Stimulated activated CD8-positive, alpha-beta memory T cell treated with anti-CD3 and anti-CD28 coated beads, Interleukin-15, amount 100 ng/mL, for 24 hours (primary cell): ENCODE data around the gene TEFM.
"Not testable (repeated sequence)": the region's sequence is repeated elsewhere in the genome, so short reads cannot be mapped to it uniquely, and the experiment has no call there.

Experiments
- DNase-seq: peaks from one replicate; pipeline ENCODE4 v3.0.0-alpha.2; 2020; ENCODE audit warnings: low read depth

TEFM gene

DNA sequence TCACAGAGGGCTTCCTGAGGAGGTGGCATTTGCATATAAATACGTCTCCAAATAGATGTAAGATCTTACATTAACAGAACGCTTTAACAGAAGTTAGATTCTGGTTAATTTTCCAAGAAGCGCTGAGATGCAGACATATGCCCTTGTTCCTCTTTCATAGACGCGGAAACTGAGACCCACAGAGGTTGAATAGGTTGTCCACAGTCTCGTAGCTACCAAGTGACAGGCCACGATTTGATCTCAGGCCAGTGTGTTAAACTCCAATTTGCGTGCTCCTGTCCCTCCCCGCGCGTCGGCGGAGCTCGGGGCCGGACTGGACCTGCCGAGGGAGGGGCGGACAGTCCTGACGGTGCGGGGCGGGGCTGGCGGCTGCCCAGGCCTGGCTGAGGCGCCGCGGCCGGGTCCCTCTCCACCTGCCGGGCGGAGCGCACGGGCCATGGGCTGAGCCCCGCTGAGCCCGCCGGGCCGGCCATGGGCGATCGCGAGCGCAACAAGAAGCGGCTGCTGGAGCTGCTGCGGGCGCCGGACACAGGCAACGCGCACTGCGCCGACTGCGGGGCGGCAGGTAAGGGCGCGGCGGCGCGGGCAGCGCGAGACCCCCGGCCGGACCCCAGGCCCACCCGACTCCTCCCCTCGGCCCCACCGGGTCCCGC, 15.6 kb upstream of the TEFM start, which contains the start of gene ADAP2:
Gene ADAP2, plus strand, starts transcription at position 402 of the 653 bp plus-strand sequence. Its CDS starts 70 bp downstream, at position 472.
- no peak for DNase-seq

DNA sequence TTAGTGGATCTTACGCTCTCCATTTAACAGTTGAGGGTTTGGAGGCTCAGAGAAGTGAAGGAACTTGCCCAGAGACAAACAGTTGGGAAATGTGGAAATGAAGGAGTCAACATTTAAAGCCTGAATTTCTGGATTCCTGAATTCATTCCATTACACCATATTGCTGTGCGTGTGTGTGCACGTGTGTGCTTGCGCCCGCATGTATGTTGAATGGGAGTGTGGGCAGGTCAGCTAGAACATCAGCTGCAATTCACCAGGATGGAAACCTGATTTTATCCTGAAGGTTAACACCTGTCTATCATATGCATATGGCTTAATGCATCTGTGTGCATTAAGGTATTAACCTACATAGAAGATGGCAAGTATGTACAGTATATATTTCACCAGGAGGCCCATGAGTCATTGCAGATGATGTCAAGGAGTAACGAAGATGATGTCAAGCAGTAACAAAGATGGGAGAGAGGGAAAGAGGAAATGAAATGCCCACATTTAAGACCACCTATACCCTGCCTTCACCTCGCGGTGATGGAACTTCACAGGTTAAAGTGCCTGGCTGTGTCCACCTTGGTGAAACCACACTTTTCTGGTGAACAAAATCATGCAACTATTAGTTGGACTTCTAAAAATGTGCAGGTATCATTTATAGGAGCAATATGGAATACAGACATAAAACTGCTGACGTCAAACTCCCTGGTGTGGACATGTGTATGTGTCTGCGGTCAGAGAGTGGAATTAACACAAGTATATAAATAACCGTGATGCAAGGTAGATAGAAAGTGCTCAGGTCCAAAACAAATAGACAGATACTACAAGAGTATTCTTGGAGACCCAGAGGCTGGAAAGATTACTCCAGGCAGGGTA, 14.9 kb upstream of the TEFM start:
- no peak for DNase-seq

- no peak for DNase-seq
These were observed 14.2 kb upstream of the TEFM start for GRCh38 chr17:30920282-30920681.

- DNase-seq, result no peak
These were observed 11.0 kb upstream of the TEFM start for GRCh38 chr17:30917050-30917449.

DNA sequence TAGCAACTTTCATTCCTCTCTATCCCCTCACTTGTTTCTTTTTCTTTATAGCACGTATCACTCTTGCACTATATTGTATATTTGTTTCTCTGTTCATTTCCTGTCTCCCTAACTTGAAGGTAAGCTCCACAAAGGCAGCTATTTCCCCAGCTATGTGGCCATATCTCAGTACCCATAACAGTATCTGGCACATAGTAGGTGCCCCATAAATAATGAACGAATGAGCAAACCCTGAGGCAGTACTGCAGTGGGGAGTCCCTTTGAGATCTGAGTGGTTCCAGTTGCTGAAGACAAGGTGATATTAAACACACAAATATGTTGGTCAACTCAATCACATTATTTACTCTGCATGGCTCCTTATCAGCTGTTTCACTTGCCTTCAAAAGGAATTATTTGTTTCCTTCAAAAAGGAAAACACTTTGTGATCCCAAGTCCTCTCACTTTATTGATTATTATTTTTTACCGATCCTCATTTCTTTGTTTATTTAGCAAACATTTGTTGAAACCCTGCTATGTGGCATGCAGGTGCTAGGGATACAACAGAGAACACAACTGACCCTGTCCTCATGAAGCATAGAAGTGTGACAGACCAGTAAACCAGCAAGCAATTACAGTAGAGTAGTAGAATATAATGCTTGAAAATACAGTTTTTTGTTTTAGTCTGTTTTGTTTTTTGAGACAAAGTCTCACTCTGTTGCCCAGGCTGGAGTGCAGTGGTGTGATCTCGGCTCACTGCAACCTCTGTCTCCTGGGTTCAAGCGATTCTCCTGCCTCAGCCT, 10.0 kb upstream of the TEFM start:
- no peak for DNase-seq

GRCh38 chr17:30913955-30914354, 7.9 kb upstream of the TEFM start:
- no peak for DNase-seq

DNA sequence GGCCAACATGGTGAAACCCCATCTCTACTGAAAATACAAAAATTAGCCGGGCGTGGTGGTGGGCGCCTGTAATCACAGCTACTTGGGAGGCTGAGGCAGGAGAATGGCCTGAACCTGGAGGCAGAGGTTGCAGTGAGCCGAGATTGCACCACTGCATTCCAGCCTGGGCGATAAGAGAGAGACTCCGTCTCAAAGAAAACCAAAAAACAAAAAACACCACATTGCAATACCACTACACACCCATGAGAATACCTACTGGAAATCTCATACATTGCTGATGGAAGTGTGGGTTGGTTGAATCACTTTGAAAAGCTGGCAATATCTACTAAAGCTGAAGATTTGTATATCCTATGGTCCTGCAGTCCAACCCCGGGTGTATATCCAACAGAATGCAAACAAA, 4.1 kb upstream of the TEFM start:
- not testable (repeated sequence) for DNase-seq

GRCh38 chr17:30908717-30909420, 2.8 kb upstream of the TEFM start:
- no peak for DNase-seq

DNA sequence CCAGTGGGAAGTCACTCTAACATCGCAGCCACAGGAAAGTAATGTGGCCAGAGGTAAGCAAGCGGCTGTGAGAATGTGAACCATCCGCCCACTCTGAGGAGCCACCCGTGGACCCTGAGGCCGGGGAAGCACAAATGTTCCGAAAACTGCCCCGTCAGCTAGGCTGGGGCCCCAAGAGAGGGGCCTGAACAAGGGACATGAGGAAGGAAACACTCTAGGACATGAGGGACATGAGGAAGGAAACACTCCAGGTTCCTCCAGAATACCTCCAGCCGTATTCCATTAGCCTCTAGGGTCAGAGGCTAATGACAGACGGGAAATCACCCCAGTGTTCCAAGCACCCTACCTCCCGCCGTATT, 317 bp downstream of the TEFM start:
- DNase-seq, result no peak

- no peak for DNase-seq
These were observed 8.7 kb downstream of the TEFM start for GRCh38 chr17:30897311-30897710.

DNA sequence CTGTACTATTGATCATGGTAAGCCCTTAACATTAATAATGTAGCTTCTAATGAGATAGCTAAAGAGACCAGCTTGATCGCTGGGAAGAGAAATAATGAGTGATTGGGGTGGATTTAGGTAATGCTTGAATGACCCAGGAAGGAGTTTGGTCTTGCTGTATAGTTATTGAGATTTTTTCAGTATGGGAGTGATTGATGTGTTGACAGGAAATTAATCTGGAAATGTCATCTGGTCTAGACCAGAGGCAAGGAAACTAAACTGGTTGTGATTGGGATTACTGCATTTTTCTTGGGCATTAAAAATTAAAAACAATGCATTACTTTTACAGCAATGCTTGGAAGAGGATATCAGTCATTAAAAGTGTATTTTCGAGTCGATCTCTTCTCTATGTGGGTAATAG, 11.8 kb downstream of the TEFM start:
- DNase-seq, result no peak

GRCh38 chr17:30886187-30886586, 19.9 kb downstream of the TEFM start:
- DNase-seq, result no peak

DNA sequence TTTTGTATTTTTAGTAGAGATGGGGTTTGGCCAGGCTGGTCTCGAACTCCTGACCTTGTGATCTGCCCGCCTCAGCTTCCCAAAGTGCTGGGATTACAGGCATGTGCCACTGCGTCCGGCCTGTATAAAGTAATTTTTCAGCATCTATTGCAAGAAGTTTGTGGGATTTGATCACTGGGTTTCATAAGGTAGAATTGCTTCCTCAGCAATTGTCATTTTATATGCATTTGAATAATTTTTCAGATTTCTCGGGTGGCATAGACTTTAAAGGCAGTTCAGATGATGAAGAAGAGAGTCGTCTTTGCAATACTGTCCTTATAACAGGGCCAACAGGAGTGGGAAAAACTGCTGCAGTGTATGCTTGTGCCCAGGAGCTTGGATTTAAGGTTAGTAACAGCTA, 37.0 kb downstream of the TEFM start:
- no peak for DNase-seq

- no peak for DNase-seq
These were observed 41.4 kb downstream of the TEFM start for GRCh38 chr17:30864636-30865035.

DNA sequence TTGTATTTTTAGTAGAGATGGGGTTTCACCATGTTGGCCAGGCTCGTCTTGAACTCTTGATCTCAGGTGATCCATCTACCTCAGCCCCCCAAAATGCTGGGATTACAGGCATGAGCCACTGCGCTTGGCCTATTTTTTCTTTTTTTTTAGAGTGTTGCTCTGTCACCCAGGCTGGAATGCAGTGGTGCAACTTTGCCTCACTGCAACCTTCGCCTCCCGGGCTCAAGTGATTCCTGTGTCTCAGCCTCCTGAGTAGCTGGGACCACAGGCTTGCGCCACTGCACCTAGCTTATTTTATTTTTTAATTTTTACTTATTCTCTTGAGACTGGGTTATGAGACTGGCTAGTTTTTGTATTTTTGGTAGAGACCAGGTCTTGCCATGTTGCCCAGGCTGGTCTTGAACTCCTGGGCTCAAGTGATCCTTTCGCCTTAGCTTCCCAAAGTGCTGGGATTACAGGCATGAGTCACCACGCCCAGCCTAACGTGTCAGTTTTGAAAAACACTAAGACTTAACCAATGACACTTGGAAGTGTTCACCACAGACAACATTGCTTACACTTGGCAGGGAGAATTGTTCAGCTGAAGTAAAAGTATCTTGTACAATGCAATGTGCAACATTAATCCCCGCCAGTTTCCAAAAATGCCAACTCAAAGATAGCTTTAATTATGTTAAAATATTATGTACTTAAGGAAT, 47.3 kb downstream of the TEFM start:
- no peak for DNase-seq

DNA sequence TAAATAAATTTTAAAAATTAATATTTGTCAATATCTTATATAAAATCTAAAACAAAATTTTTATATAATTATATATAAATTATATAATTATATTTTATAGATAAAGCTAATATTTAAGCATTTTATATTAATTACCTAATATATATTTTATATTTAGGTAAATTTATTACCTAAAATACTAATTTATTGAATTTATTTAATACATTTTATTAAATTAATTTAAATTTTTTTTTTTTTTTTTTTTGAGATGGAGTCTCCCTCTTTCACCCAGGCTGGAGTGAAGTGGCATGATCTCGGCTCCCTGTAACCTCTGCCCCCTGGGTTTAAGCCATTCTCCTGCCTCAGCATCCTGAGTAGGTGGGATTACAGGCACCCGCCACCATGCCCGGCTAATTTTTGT, 51.9 kb downstream of the TEFM start:
- no peak for DNase-seq
